ENCODE measurements around the gene SUSD2. TPM values are rescaled to one million over a fixed set of nuclear protein-coding genes. Genes with fewer than 3 reads are reported as not detected.

Gene SUSD2
- total and polyA plus RNA-seq, 2 of the 8 experiments (the other 6 are each of a cell fraction or from before 2014, with no cell fraction given) = 2.0 to 4.8 TPM

- Histone ChIP-seq H3K36me3 (ENCODE audit: control insufficient read depth in 2 of 4, insufficient read depth in 4 of 4, low read length in 3 of 4) (no peaks in the 10 kb centered on the region), H3K4me1 (replicated peaks in 1 of 4; ENCODE audit: control insufficient read depth in 3 of 4, insufficient read depth in 4 of 4, low read length in 3 of 4) (peaks cover 5 to 19% (median 11%) of the 10 kb centered on the region in 4 experiments), H3K14ac (ENCODE audit: insufficient read length) (no peak overlapping the region), H3K9me3 (ENCODE audit: insufficient read depth in 2 of 2, low read depth in 1 of 2, low read length in 1 of 2) (no peaks in the 10 kb centered on the region), H2AFZ (ENCODE audit: low read length) (no peak overlapping the region), H3K27ac (ENCODE audit: low read depth, low read length) (no peak overlapping the region), H3K9ac (replicated peaks in 1 of 4; ENCODE audit: extremely low read depth in 1 of 4, low read depth in 3 of 4, low read length in 3 of 4) (no peak overlapping the region), H2BK5ac (ENCODE audit: low read depth, low read length) (no peak overlapping the region; the same call in 1 of the 2 replicates), H3K79me2 (ENCODE audit: control insufficient read depth in 1 of 2, insufficient read depth in 2 of 2, low read length in 2 of 2) (no peaks in the 10 kb centered on the region), H3K27me3 (replicated peaks in 1 of 4; ENCODE audit: control insufficient read depth in 3 of 4, extremely low read depth in 1 of 4, insufficient read depth in 3 of 4, low read length in 3 of 4) (peaks cover 0 to 3% (median 0%) of the 10 kb centered on the region in 4 experiments; a peak in 1 of 7 replicates), H3K18ac (ENCODE audit: extremely low read depth, low read length) (no peak overlapping the region), H2BK15ac (ENCODE audit: low read length) (no peak overlapping the region), H2BK12ac (ENCODE audit: low read depth, low read length) (no peak overlapping the region), H3K4ac (replicated peaks; ENCODE audit: insufficient read length, low read depth, low read length) (no peak overlapping the region), H2BK120ac (replicated peaks; ENCODE audit: low read depth, low read length) (no peak overlapping the region), H4K8ac (ENCODE audit: extremely low read depth, insufficient read depth, low read length) (no peak overlapping the region), H4K5ac (ENCODE audit: insufficient read length, low read depth, low read length) (no peak overlapping the region), H4K20me1 (replicated peaks in 1 of 2; ENCODE audit: control insufficient read depth in 1 of 2, insufficient read depth in 2 of 2, low read length in 2 of 2) (peaks cover 0 to 2% of the 10 kb centered on the region in 2 experiments), H3K23ac (ENCODE audit: insufficient read length) (no peak overlapping the region), H3K23me2 (ENCODE audit: low read depth, low read length) (no peaks in the 10 kb centered on the region; the same call in 1 of the 2 replicates), H3K79me1 (ENCODE audit: low read depth, low read length) (no peaks in the 10 kb centered on the region; the same call in 1 of the 2 replicates), H2AK5ac (ENCODE audit: low read depth, low read length) (no peak overlapping the region), H3K4me2 (ENCODE audit: insufficient read depth in 1 of 2, low read depth in 2 of 2, low read length in 2 of 2) (no peak overlapping the region), H3K56ac (replicated peaks; ENCODE audit: insufficient read length, low read depth, low read length) (no peak overlapping the region), H4K91ac (replicated peaks; ENCODE audit: insufficient read length, low read length) (no peak overlapping the region), H2BK20ac (ENCODE audit: low read length) (no peak overlapping the region), H3K4me3 (ENCODE audit: extremely low read depth in 1 of 4, insufficient read depth in 2 of 4, low read depth in 3 of 4, low read length in 4 of 4) (no peak overlapping the region)
- ChIA-PET CTCF (ENCODE audit: partially characterized antibody) (interaction anchor here (0.8 to 5.9 kb wide), 3 partner anchors 7 to 41 kb away, joined by 4 to 67 read pairs (median 10); no protein-coding TSS in a partner anchor), POLR2A (ENCODE audit: partially characterized antibody) (no interaction called here)
- FAIRE-seq (no peak), DNase-seq (ENCODE audit: low read depth in 1 of 2, low spot score in 2 of 2) (no peak)
- 90% methylated on average over 4 of the region's 4 CpGs; no CpG with 5 or more reads in 1 of the 2 experiments for WGBS, 2 experiments (ENCODE audit: extremely low coverage in 1 of 2, insufficient coverage in 1 of 2, insufficient read length in 1 of 2, insufficient replicate concordance in 2 of 2, low coverage in 1 of 2, low lambda C conversion rate in 2 of 2, missing lambda C conversion rate in 1 of 2)
- TF ChIP-seq TCF12 (IDR thresholded peaks at IDR 0.05; ENCODE audit: low read depth, low read length) (no peak), KDM1A (IDR thresholded peaks at IDR 0.05; ENCODE audit: borderline replicate concordance, low read length) (no peak), RNF2 (IDR thresholded peaks at IDR 0.05; ENCODE audit: borderline replicate concordance, low read depth, low read length, missing control alignments, poor library complexity, severe bottlenecking) (no peak), GTF2F1 (IDR thresholded peaks at IDR 0.05; ENCODE audit: borderline replicate concordance, low read depth, low read length) (no peak), MAX (IDR thresholded peaks at IDR 0.05) (no peak), SIX5 (IDR thresholded peaks at IDR 0.05; ENCODE audit: low read depth, low read length) (no peak), YY1 (IDR thresholded peaks at IDR 0.05; ENCODE audit: low read depth, low read length) (no peak), PHF8 (conservative IDR thresholded peaks at IDR 0.05; ENCODE audit: low read depth, low read length) (no peak), CHD1 (IDR thresholded peaks at IDR 0.05; ENCODE audit: low read depth, low read length) (no peak), SP2 (IDR thresholded peaks at IDR 0.05; ENCODE audit: low read length) (no peak), CHD2 (IDR thresholded peaks at IDR 0.05; ENCODE audit: low read length) (no peak), CBX8 (IDR thresholded peaks at IDR 0.05; ENCODE audit: borderline replicate concordance, low read depth, low read length) (no peak)
- TF ChIP-seq, protein P1, sequence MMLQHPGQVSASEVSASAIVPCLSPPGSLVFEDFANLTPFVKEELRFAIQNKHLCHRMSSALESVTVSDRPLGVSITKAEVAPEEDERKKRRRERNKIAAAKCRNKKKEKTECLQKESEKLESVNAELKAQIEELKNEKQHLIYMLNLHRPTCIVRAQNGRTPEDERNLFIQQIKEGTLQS (IDR thresholded peaks at IDR 0.05; ENCODE audit: insufficient read depth, low read depth, low read length) = no peak
Measured at GRCh38 chr22:24149198-24149590, 32.1 kb upstream of the SUSD2 start.
